K562 (cell line): ENCODE results near the gene C11orf98. TPM values are rescaled to one million over a fixed set of nuclear protein-coding genes. Genes with fewer than 3 reads are reported as not detected.

ENCODE experiments used
- BHLHE40 ChIP-seq: IDR thresholded peaks from 2 replicates; pipeline ENCODE4 v1.6.1; 2011; ENCODE audit warnings: low read length, improper control_type of control experiment
- CEBPG ChIP-seq, 3 experiments: fragments of 200-800 bp in 1 of 3; sonication (Bioruptor generic) in 1 of 3; sonication (generic) in 1 of 3; formaldehyde crosslinking in 1 of 3; IDR thresholded peaks in 2 of 3; conservative IDR thresholded peaks in 1 of 3; 2 replicates each; pipeline versions ENCODE4 v1.6.1 to v1.8.0; 2016 to 2022; ENCODE audit warnings: missing compliant biosample characterization in 2 of 3, missing genetic modification characterization in 2 of 3, mild to moderate bottlenecking in 1 of 3, missing genetic modification reagents in 1 of 3
- FIP1L1 ChIP-seq: fragments of 200-400 bp; formaldehyde crosslinking; IDR thresholded peaks from 2 replicates; pipeline ENCODE4 v1.6.1; 2018; ENCODE audit warnings: mild to moderate bottlenecking, low read depth, low read length; ENCODE audit not compliant: poor library complexity, severe bottlenecking
- GATAD2A ChIP-seq: fragments of 450-650 bp; IDR thresholded peaks from 2 replicates; pipeline ENCODE4 v1.6.1; 2017
- HMG20A ChIP-seq: fragments of 450-650 bp; formaldehyde crosslinking; conservative IDR thresholded peaks from 2 replicates; pipeline ENCODE4 v1.4.0; 2020; ENCODE audit warnings: mild to moderate bottlenecking, mixed read lengths
- NFE2L1 ChIP-seq: fragments of 450-650 bp; IDR thresholded peaks from 2 replicates; pipeline ENCODE4 v1.6.1; 2016; ENCODE audit warnings: missing genetic modification characterization, low read depth, mild to moderate bottlenecking, missing compliant biosample characterization, moderate library complexity, borderline replicate concordance
- RNF2 ChIP-seq: sonication (generic); IDR thresholded peaks from 2 replicates; pipeline ENCODE4 v1.6.1; 2016
- ZNF121 ChIP-seq: sonication (generic); formaldehyde crosslinking; conservative IDR thresholded peaks from 2 replicates; pipeline ENCODE4 v1.8.0; 2022; ENCODE audit warnings: missing genetic modification reagents
- ZNF253 ChIP-seq: fragments of 250-450 bp; sonication (Bioruptor Pico); conservative IDR thresholded peaks from 2 replicates; pipeline ENCODE4 v1.6.1; 2021; ENCODE audit warnings: mild to moderate bottlenecking
- polyA plus RNA-seq, 8 experiments: library from polyadenylated mRNA; depleted of rRNA in 4 of 8; stranded (reverse) in 5 of 8; unstranded in 3 of 8; fragments of >200 nt; fragmentation: Nextera tagmentation in 2 of 8; fragmentation: Illumina TruSeq in 1 of 8; extraction: Ambion mirVana in 2 of 8; extraction: Trizol in 1 of 8; gene quantifications; 2 replicates each; pipeline versions ENCODE4 v1.2.1 to v1.2.3, GENCODE V29; 2011 to 2014; ENCODE audit warnings: inconsistent platforms in 1 of 8, missing spikeins in 1 of 8
- total RNA-seq, 7 experiments: library from RNA; depleted of rRNA in 6 of 7; stranded (reverse); fragments of >200 nt in 6 of 7; fragmentation: Illumina TruSeq in 2 of 7; extraction: Trizol in 2 of 7; gene quantifications; 2 replicates each; pipeline versions ENCODE4 v1.2.1 to v1.2.3, GENCODE V29; 2011 to 2021; ENCODE audit warnings: low replicate concordance in 1 of 7
- TF ChIP-seq, protein P1 (sequence below): fragments of 450-650 bp; conservative IDR thresholded peaks from 2 replicates; pipeline ENCODE4 v1.6.1; 2016; ENCODE audit warnings: missing genetic modification characterization, low read depth, mild to moderate bottlenecking, control low read depth, missing compliant biosample characterization
- TF ChIP-seq, protein P2 (sequence below): fragments of 150-350 bp; IDR thresholded peaks from 2 replicates; pipeline ENCODE4 v1.6.1; 2014; ENCODE audit warnings: low read depth, mild to moderate bottlenecking, low read length, borderline replicate concordance
- TF ChIP-seq, protein P3 (sequence below): IDR thresholded peaks from 2 replicates; pipeline ENCODE4 v1.6.1; 2011; ENCODE audit warnings: borderline replicate concordance, low read depth, mild to moderate bottlenecking, moderate library complexity, low read length; ENCODE audit not compliant: insufficient read depth, poor library complexity, severe bottlenecking
- TF ChIP-seq, protein P4 (sequence below): sonication (generic); formaldehyde crosslinking; IDR thresholded peaks from 2 replicates; pipeline ENCODE4 v1.8.1; 2023; ENCODE audit warnings: mild to moderate bottlenecking, missing genetic modification reagents
- TF ChIP-seq, protein P5 (sequence below), 3 experiments: IDR thresholded peaks in 2 of 3; conservative IDR thresholded peaks in 1 of 3; 2 replicates each; pipeline ENCODE4 v1.5.1; 2011 to 2012; ENCODE audit warnings: low read length in 3 of 3, mild to moderate bottlenecking in 3 of 3, control low read depth in 2 of 3, improper control_type of control experiment in 1 of 3, inconsistent platforms in 1 of 3, low read depth in 1 of 3, mixed read lengths in 1 of 3, moderate library complexity in 1 of 3; ENCODE audit not compliant: insufficient read depth in 2 of 3

Gene C11orf98
- total and polyA plus RNA-seq, 9 of the 15 experiments (the other 6 are each of a cell fraction or from before 2014, with no cell fraction given): 103 to 352 (median 218) TPM

DNA sequence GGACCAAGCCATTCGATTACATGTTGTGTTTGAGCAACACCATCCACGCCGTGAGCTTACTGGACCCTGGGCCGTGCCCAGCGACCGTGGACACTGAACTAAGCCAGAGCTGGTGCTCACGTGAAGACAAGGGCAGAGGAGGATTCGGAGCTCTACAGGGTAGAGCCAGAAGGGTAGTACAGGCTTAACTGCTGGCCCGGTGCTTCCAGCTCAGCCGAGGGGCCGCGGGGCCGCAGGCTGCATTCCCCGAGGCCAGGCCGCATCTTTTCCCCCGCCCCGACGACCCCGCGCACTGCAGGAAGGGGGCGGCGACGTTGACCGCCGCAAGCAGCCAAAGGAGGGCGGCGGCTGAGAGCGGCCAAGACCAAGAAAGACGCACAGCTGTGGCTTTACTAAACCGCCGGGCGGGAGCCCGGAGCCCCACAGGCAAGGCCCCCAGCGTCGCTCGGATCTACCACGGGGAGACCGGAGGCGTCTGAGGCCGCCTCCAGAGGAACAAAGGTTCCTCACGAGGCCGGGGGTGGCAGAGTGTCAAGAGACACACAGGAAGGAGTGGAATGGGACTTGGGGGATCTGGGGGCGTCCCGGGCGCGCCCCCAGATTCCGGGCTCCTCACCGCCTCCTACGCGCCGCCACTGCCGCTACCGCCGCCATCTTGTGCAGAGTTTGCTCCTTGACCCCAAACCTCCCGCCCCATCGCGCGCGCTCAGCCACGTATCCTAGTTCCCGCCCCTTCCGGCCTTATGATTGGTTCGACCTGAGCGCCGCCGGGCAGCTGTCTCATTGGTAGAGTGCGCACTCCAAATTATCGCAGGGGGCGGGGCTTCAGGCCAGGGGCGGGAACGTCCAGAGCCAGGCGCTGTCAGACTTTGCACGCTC is 18.8 kb downstream of the C11orf98 start, which contains the start of gene GANAB (continued):
- TF ChIP-seq, protein P1, sequence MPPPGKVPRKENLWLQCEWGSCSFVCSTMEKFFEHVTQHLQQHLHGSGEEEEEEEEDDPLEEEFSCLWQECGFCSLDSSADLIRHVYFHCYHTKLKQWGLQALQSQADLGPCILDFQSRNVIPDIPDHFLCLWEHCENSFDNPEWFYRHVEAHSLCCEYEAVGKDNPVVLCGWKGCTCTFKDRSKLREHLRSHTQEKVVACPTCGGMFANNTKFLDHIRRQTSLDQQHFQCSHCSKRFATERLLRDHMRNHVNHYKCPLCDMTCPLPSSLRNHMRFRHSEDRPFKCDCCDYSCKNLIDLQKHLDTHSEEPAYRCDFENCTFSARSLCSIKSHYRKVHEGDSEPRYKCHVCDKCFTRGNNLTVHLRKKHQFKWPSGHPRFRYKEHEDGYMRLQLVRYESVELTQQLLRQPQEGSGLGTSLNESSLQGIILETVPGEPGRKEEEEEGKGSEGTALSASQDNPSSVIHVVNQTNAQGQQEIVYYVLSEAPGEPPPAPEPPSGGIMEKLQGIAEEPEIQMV (tag): no peak
- TF ChIP-seq ZNF253 (CRISPR knock-in tag) (no peak), ZNF121 (no peak), NFE2L1 (tag) (no peak), GATAD2A (no peak), HMG20A (CRISPR knock-in tag) (no peak), FIP1L1 (peak; percentile 53), CEBPG (CRISPR knock-in tag; IDR thresholded peaks at IDR 0.05) (no peak), CEBPG (tag; conservative IDR thresholded peaks at IDR 0.05 in 1 of 2, IDR thresholded peaks at IDR 0.05 in 1 of 2) (no peak), BHLHE40 (no peak), RNF2 (no peak)
- TF ChIP-seq, protein P2, sequence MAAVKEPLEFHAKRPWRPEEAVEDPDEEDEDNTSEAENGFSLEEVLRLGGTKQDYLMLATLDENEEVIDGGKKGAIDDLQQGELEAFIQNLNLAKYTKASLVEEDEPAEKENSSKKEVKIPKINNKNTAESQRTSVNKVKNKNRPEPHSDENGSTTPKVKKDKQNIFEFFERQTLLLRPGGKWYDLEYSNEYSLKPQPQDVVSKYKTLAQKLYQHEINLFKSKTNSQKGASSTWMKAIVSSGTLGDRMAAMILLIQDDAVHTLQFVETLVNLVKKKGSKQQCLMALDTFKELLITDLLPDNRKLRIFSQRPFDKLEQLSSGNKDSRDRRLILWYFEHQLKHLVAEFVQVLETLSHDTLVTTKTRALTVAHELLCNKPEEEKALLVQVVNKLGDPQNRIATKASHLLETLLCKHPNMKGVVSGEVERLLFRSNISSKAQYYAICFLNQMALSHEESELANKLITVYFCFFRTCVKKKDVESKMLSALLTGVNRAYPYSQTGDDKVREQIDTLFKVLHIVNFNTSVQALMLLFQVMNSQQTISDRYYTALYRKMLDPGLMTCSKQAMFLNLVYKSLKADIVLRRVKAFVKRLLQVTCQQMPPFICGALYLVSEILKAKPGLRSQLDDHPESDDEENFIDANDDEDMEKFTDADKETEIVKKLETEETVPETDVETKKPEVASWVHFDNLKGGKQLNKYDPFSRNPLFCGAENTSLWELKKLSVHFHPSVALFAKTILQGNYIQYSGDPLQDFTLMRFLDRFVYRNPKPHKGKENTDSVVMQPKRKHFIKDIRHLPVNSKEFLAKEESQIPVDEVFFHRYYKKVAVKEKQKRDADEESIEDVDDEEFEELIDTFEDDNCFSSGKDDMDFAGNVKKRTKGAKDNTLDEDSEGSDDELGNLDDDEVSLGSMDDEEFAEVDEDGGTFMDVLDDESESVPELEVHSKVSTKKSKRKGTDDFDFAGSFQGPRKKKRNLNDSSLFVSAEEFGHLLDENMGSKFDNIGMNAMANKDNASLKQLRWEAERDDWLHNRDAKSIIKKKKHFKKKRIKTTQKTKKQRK: no peak
- TF ChIP-seq, protein P3, sequence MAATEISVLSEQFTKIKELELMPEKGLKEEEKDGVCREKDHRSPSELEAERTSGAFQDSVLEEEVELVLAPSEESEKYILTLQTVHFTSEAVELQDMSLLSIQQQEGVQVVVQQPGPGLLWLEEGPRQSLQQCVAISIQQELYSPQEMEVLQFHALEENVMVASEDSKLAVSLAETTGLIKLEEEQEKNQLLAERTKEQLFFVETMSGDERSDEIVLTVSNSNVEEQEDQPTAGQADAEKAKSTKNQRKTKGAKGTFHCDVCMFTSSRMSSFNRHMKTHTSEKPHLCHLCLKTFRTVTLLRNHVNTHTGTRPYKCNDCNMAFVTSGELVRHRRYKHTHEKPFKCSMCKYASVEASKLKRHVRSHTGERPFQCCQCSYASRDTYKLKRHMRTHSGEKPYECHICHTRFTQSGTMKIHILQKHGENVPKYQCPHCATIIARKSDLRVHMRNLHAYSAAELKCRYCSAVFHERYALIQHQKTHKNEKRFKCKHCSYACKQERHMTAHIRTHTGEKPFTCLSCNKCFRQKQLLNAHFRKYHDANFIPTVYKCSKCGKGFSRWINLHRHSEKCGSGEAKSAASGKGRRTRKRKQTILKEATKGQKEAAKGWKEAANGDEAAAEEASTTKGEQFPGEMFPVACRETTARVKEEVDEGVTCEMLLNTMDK: no peak
- TF ChIP-seq, protein P4, sequence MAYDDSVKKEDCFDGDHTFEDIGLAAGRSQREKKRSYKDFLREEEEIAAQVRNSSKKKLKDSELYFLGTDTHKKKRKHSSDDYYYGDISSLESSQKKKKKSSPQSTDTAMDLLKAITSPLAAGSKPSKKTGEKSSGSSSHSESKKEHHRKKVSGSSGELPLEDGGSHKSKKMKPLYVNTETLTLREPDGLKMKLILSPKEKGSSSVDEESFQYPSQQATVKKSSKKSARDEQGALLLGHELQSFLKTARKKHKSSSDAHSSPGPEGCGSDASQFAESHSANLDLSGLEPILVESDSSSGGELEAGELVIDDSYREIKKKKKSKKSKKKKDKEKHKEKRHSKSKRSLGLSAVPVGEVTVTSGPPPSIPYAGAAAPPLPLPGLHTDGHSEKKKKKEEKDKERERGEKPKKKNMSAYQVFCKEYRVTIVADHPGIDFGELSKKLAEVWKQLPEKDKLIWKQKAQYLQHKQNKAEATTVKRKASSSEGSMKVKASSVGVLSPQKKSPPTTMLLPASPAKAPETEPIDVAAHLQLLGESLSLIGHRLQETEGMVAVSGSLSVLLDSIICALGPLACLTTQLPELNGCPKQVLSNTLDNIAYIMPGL (CRISPR knock-in tag): no peak
- TF ChIP-seq, protein P5, sequence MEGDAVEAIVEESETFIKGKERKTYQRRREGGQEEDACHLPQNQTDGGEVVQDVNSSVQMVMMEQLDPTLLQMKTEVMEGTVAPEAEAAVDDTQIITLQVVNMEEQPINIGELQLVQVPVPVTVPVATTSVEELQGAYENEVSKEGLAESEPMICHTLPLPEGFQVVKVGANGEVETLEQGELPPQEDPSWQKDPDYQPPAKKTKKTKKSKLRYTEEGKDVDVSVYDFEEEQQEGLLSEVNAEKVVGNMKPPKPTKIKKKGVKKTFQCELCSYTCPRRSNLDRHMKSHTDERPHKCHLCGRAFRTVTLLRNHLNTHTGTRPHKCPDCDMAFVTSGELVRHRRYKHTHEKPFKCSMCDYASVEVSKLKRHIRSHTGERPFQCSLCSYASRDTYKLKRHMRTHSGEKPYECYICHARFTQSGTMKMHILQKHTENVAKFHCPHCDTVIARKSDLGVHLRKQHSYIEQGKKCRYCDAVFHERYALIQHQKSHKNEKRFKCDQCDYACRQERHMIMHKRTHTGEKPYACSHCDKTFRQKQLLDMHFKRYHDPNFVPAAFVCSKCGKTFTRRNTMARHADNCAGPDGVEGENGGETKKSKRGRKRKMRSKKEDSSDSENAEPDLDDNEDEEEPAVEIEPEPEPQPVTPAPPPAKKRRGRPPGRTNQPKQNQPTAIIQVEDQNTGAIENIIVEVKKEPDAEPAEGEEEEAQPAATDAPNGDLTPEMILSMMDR (IDR thresholded peaks at IDR 0.05 in 2 of 3, conservative IDR thresholded peaks at IDR 0.05 in 1 of 3; ENCODE audit: insufficient read depth in 2 of 3, low read depth in 1 of 3, low read length in 3 of 3): no peak
